Measurements from ENCODE around the gene PSMD11.

Gene PSMD11

DNA sequence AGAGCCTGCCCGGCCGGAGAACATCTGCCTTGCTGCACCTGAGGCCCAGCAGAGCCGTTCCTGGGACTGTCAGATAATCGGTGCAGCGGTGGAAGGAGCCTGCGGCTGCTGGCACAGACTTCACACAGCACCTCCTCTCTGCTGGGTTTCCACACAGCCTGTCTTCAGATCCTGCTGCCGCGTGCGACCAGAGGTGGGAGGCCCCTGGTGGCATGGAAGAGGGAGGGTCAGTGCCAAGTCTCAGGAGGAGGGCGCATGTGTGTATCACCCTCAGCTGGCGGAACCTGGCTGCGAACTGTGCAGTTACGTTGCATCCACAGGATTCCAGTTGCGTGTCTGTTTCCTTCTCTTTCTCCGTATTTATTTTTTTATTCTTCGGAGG is 45.8 kb downstream of the PSMD11 start:
- no peaks in the 10 kb centered on the region for H3K27me3 ChIP-seq (ENCODE audit: insufficient read depth, insufficient read length)
- H3K36me3 ChIP-seq (ENCODE audit: insufficient read depth, insufficient read length, low read length): peaks cover 30% of the 10 kb centered on the region
- H3K9ac ChIP-seq (ENCODE audit: insufficient read length, low read depth): no peak overlapping the region
- peaks cover 15% of the 10 kb centered on the region for H3K4me1 ChIP-seq (ENCODE audit: insufficient read depth, insufficient read length)
- no peaks in the 10 kb centered on the region for H3K9me3 ChIP-seq (ENCODE audit: insufficient read depth, low read length)
- no peak overlapping the region for H3K4me3 ChIP-seq (ENCODE audit: insufficient read length, low read depth)
- no peak for TF ChIP-seq ZNF274 (IDR thresholded peaks at IDR 0.05; ENCODE audit: low read depth, low read length)
- no peak for TF ChIP-seq SUZ12 (IDR thresholded peaks at IDR 0.05; ENCODE audit: extremely low read depth, insufficient read depth, insufficient read length)
- no peak for TF ChIP-seq YY1 (IDR thresholded peaks at IDR 0.05; ENCODE audit: insufficient read depth, insufficient read length)
- no peak for DNase-seq (ENCODE audit: low read depth, low spot score)

DNA sequence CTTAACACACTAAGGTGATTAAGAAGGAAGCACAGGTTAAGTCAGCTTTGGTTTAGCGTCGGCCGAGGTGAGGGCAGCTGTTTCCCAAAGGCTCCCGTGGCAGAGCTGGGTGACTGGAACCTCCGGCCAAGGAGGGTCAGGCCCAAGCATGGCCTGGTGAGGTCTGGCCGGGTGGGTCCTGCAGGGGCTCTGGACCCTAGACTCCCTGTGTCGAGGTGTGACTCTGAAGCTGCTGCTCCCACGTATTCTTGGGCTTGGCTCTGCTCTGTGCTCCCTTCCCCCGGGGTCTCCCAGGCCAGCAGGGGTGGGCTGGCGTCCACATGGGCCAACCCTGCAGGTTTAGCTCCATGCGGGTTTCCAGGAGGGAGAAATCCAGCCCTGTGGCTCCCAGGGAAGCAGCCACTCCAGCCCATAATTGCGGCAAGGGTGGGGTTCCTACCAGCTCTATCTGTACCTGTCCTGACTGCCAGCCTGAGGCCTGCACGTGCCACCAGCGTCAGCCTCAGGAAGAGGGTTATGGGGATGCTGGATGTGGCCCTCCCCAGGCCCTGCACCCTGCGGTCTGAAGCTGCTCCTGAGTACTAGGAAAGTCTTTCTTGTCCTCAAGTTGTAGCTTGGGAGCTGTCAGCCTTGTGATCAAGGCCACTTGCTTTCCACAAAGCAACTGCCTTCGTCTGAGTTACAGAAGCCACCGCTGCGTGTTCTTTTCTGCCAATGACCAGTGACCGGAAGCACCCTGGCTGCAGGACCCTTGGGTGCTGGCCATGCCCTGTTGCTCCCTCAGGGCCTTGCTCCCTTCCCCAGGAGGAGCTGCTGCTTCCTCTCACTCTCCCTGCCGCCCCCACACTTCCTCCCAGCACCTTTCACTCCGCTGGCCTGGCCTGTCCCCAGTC is 47.3 kb downstream of the PSMD11 start:
- H3K4me3 ChIP-seq (ENCODE audit: insufficient read length, low read depth): no peak overlapping the region
- no peak for DNase-seq (ENCODE audit: low read depth, low spot score)

DNA sequence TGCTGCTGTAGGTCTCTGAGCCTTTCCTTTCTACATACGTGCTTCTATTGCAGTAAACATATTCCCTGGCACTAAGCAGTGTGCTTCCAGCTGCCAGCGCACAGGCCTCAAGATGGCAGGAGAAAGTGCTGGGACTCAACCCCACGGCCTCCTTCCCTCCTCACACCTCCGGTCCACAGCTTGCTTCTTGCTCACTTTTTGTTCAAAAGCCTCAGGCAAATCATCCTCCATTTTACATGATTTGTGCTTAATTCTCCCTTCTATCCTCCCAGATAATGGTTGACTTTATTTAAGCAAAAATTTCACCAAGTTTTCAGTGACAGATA is 47.9 kb downstream of the PSMD11 start:
- Histone ChIP-seq H3K27me3 (ENCODE audit: insufficient read depth, insufficient read length) (no peaks in the 10 kb centered on the region), H3K4me1 (ENCODE audit: insufficient read depth, insufficient read length) (peaks cover 15% of the 10 kb centered on the region), H3K9ac (ENCODE audit: insufficient read length, low read depth) (no peak overlapping the region), H3K9me3 (ENCODE audit: insufficient read depth, low read length) (no peaks in the 10 kb centered on the region), H3K36me3 (ENCODE audit: insufficient read depth, insufficient read length, low read length) (peaks cover 30% of the 10 kb centered on the region), H3K4me3 (ENCODE audit: insufficient read length, low read depth) (no peak overlapping the region)
- DNase-seq (ENCODE audit: low read depth, low spot score): no peak
- TF ChIP-seq YY1 (IDR thresholded peaks at IDR 0.05; ENCODE audit: insufficient read depth, insufficient read length) (no peak), SUZ12 (IDR thresholded peaks at IDR 0.05; ENCODE audit: extremely low read depth, insufficient read depth, insufficient read length) (no peak), ZNF274 (IDR thresholded peaks at IDR 0.05; ENCODE audit: low read depth, low read length) (no peak)

More for the DNA sequence above, 47.3 kb downstream of the PSMD11 start:
- no peaks in the 10 kb centered on the region for H3K27me3 ChIP-seq (ENCODE audit: insufficient read depth, insufficient read length)
- no peaks in the 10 kb centered on the region for H3K9me3 ChIP-seq (ENCODE audit: insufficient read depth, low read length)
- no peak overlapping the region for H3K9ac ChIP-seq (ENCODE audit: insufficient read length, low read depth)
- TF ChIP-seq YY1 (IDR thresholded peaks at IDR 0.05; ENCODE audit: insufficient read depth, insufficient read length) (no peak), ZNF274 (IDR thresholded peaks at IDR 0.05; ENCODE audit: low read depth, low read length) (no peak), SUZ12 (IDR thresholded peaks at IDR 0.05; ENCODE audit: extremely low read depth, insufficient read depth, insufficient read length) (no peak)
- H3K36me3 ChIP-seq (ENCODE audit: insufficient read depth, insufficient read length, low read length): peaks cover 30% of the 10 kb centered on the region
- peaks cover 15% of the 10 kb centered on the region for H3K4me1 ChIP-seq (ENCODE audit: insufficient read depth, insufficient read length)

DNA sequence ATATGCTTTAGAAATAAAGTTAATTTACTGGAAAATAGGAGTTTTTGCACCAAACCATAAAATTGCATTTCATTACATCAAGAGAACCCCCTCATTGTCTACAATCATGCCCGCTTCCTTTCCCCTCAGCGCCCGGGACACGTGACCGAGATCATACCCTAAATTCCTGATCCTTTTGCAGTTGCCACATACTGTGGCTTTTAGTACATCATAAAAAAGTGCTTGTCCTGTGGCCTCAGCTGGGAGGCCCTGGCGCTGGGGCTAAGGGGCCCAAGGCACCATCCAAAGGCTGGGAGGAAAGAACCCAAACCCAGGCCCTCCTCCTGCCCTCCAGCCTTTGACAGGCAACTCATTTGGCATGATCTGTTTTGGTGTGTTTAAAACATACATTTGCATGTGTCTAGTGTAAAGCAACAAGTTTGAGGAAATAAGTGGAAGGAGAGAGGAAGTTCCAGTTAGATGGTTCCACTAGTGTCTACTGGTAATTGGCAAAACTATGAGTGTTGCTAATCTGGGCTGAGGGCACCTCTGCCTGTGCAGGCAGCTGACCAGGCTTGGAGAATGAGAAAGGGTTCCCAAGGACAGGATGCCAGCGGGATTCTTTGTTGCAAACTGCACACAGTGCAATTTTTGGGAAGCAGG is 48.5 kb downstream of the PSMD11 start:
- no peak for TF ChIP-seq YY1 (IDR thresholded peaks at IDR 0.05; ENCODE audit: insufficient read depth, insufficient read length)
- no peak for TF ChIP-seq ZNF274 (IDR thresholded peaks at IDR 0.05; ENCODE audit: low read depth, low read length)
- no peak for TF ChIP-seq SUZ12 (IDR thresholded peaks at IDR 0.05; ENCODE audit: extremely low read depth, insufficient read depth, insufficient read length)
- Histone ChIP-seq H3K4me1 (ENCODE audit: insufficient read depth, insufficient read length) (peaks cover 17% of the 10 kb centered on the region), H3K27me3 (ENCODE audit: insufficient read depth, insufficient read length) (no peaks in the 10 kb centered on the region), H3K9me3 (ENCODE audit: insufficient read depth, low read length) (no peaks in the 10 kb centered on the region), H3K4me3 (ENCODE audit: insufficient read length, low read depth) (no peak overlapping the region), H3K36me3 (ENCODE audit: insufficient read depth, insufficient read length, low read length) (peaks cover 29% of the 10 kb centered on the region), H3K9ac (ENCODE audit: insufficient read length, low read depth) (no peak overlapping the region)
- DNase-seq (ENCODE audit: low read depth, low spot score): no peak

DNA sequence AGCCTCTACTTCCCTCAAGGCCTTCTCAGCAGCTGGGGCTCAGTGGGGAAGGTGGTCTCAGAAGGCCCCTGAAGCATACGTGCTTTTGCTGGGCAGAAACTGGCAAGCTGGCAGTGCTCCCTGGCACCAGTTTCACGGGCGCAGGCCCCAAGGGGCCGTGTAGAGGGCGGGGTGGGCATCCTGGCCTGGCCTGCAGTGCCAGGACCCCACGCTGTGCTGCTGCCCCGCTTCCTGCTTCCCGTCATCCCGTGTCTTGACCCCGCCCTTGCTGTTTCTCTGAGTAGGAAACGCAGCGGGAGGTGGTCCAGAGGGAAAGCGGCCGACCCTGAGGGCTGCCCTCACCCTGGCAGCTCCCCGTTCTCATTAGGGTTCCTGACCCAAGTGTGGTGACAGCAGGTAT is 49.3 kb downstream of the PSMD11 start:
- Histone ChIP-seq H3K9ac (ENCODE audit: insufficient read length, low read depth) (no peak overlapping the region), H3K36me3 (ENCODE audit: insufficient read depth, insufficient read length, low read length) (peaks cover 21% of the 10 kb centered on the region), H3K27me3 (ENCODE audit: insufficient read depth, insufficient read length) (no peaks in the 10 kb centered on the region), H3K9me3 (ENCODE audit: insufficient read depth, low read length) (no peaks in the 10 kb centered on the region), H3K4me1 (ENCODE audit: insufficient read depth, insufficient read length) (peaks cover 18% of the 10 kb centered on the region), H3K4me3 (ENCODE audit: insufficient read length, low read depth) (no peak overlapping the region)
- DNase-seq (ENCODE audit: low read depth, low spot score): no peak
- no peak for TF ChIP-seq YY1 (IDR thresholded peaks at IDR 0.05; ENCODE audit: insufficient read depth, insufficient read length)
- no peak for TF ChIP-seq SUZ12 (IDR thresholded peaks at IDR 0.05; ENCODE audit: extremely low read depth, insufficient read depth, insufficient read length)
- TF ChIP-seq ZNF274 (IDR thresholded peaks at IDR 0.05; ENCODE audit: low read depth, low read length): no peak

DNA sequence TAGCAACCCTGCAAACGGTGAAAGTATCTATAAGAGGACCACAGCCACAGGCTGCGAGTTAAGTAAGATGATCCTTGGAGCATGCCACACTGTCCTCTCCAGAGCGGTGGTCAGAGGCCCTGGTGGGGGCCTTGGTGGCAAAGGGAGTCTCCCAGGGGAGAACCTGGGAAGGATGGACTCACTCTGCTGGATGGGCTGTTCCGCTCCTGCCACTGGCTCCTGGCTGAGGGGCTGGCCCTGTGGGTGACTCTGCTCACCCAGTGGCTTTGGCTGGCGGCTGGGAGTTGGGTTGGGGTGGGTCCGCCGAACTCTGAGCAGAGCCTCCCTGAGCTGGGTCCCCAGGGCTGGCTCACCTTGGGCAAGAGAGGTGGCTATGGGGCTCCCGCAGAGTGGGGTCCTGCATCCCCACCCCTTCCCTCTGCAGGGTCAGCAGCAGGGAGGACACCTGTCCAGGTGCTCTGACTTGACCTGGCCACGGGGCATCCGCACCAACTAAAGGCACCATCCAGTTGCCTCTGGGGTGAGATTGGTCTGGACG is 49.7 kb downstream of the PSMD11 start:
- H3K4me1 ChIP-seq (ENCODE audit: insufficient read depth, insufficient read length): peaks cover 13% of the 10 kb centered on the region
- H3K36me3 ChIP-seq (ENCODE audit: insufficient read depth, insufficient read length, low read length): peaks cover 16% of the 10 kb centered on the region
- TF ChIP-seq SUZ12 (IDR thresholded peaks at IDR 0.05; ENCODE audit: extremely low read depth, insufficient read depth, insufficient read length) (no peak), YY1 (IDR thresholded peaks at IDR 0.05; ENCODE audit: insufficient read depth, insufficient read length) (no peak), ZNF274 (IDR thresholded peaks at IDR 0.05; ENCODE audit: low read depth, low read length) (no peak)
- no peak for DNase-seq (ENCODE audit: low read depth, low spot score)
- H3K27me3 ChIP-seq (ENCODE audit: insufficient read depth, insufficient read length): no peaks in the 10 kb centered on the region
- H3K9me3 ChIP-seq (ENCODE audit: insufficient read depth, low read length): no peaks in the 10 kb centered on the region
- no peak overlapping the region for H3K9ac ChIP-seq (ENCODE audit: insufficient read length, low read depth)
- H3K4me3 ChIP-seq (ENCODE audit: insufficient read length, low read depth): no peak overlapping the region

All from NT2/D1 (cell line).